OCI-LY7 (cell line): ENCODE results near the gene ZNF160.

Experiments
- CTCF ChIP-seq: fragments of 200-600 bp; sonication (generic); conservative IDR thresholded peaks from 2 replicates; pipeline ENCODE4 v1.5.1; 2014; ENCODE audit warnings: mild to moderate bottlenecking, antibody characterized with exemption, low read length, moderate library complexity, mixed read lengths
- EZH2phosphoT487 ChIP-seq: fragments of 200-600 bp; sonication (generic); IDR thresholded peaks from 2 replicates; pipeline ENCODE4 v1.6.1; 2018; ENCODE audit warnings: low read depth, borderline replicate concordance, mild to moderate bottlenecking, mixed run types, antibody characterized with exemption, low read length, moderate library complexity, mixed read lengths

GRCh38 chr19:53131727-53132126 is 28.5 kb upstream of the ZNF160 start:
- TF ChIP-seq CTCF: no peak
- TF ChIP-seq EZH2phosphoT487: no peak
